ENCODE data around the gene BDKRB1.

BDKRB1 gene

GRCh38 chr14:96217376-96217913, 38.6 kb upstream of the BDKRB1 start:
- ATAC-seq (ENCODE audit: low read depth) (no peak), DNase-seq (ENCODE audit: low spot score) (no peak)
- no peaks in the 10 kb centered on the region for H3K27me3 ChIP-seq (ENCODE audit: insufficient read depth, poor library complexity, severe bottlenecking)
- no peaks in the 10 kb centered on the region for H3K9me3 ChIP-seq (ENCODE audit: severe bottlenecking)
- no peak for TF ChIP-seq CTCF (IDR thresholded peaks at IDR 0.05; ENCODE audit: poor library complexity, severe bottlenecking)
- no peak overlapping the region for H3K27ac ChIP-seq (ENCODE audit: poor library complexity, severe bottlenecking)
- H3K36me3 ChIP-seq (ENCODE audit: low read depth), result no peaks in the 10 kb centered on the region
- peaks cover 10% of the 10 kb centered on the region for H3K4me1 ChIP-seq (ENCODE audit: insufficient read depth, poor library complexity, severe bottlenecking)
- no peak overlapping the region for H3K4me3 ChIP-seq (ENCODE audit: severe bottlenecking)

GRCh38 chr14:96221109-96221650, 34.8 kb upstream of the BDKRB1 start:
- H3K4me1 ChIP-seq (ENCODE audit: insufficient read depth, poor library complexity, severe bottlenecking), result peaks cover 25% of the 10 kb centered on the region
- H3K27me3 ChIP-seq (ENCODE audit: insufficient read depth, poor library complexity, severe bottlenecking), result no peaks in the 10 kb centered on the region
- no peak for DNase-seq (ENCODE audit: low spot score)
- no peak for ATAC-seq (ENCODE audit: low read depth)
- H3K36me3 ChIP-seq (ENCODE audit: low read depth), result peaks cover 3% of the 10 kb centered on the region; the same call in 1 of the 2 replicates
- H3K9me3 ChIP-seq (ENCODE audit: severe bottlenecking), result no peaks in the 10 kb centered on the region
- no peak overlapping the region for H3K4me3 ChIP-seq (ENCODE audit: severe bottlenecking)
- no peak for TF ChIP-seq CTCF (IDR thresholded peaks at IDR 0.05; ENCODE audit: poor library complexity, severe bottlenecking)
- no peak overlapping the region for H3K27ac ChIP-seq (ENCODE audit: poor library complexity, severe bottlenecking)

- Histone ChIP-seq H3K27me3 (ENCODE audit: insufficient read depth, poor library complexity, severe bottlenecking) (no peaks in the 10 kb centered on the region), H3K4me1 (ENCODE audit: insufficient read depth, poor library complexity, severe bottlenecking) (peaks cover 28% of the 10 kb centered on the region), H3K27ac (ENCODE audit: poor library complexity, severe bottlenecking) (no peak overlapping the region), H3K36me3 (ENCODE audit: low read depth) (peaks cover 3% of the 10 kb centered on the region; the same call in 1 of the 2 replicates), H3K9me3 (ENCODE audit: severe bottlenecking) (no peaks in the 10 kb centered on the region), H3K4me3 (ENCODE audit: severe bottlenecking) (no peak overlapping the region)
- ATAC-seq (ENCODE audit: low read depth) (no peak), DNase-seq (ENCODE audit: low spot score) (no peak)
- no peak for TF ChIP-seq CTCF (IDR thresholded peaks at IDR 0.05; ENCODE audit: poor library complexity, severe bottlenecking)
Measured at GRCh38 chr14:96221841-96222240, 34.2 kb upstream of the BDKRB1 start.

GRCh38 chr14:96224480-96225096, 31.4 kb upstream of the BDKRB1 start:
- Histone ChIP-seq H3K27me3 (ENCODE audit: insufficient read depth, poor library complexity, severe bottlenecking) (no peaks in the 10 kb centered on the region), H3K36me3 (ENCODE audit: low read depth) (peaks cover 3% of the 10 kb centered on the region; the same call in 1 of the 2 replicates), H3K9me3 (ENCODE audit: severe bottlenecking) (no peaks in the 10 kb centered on the region), H3K27ac (ENCODE audit: poor library complexity, severe bottlenecking) (peak overlapping the region; percentile 78), H3K4me1 (ENCODE audit: insufficient read depth, poor library complexity, severe bottlenecking) (peaks cover 30% of the 10 kb centered on the region), H3K4me3 (ENCODE audit: severe bottlenecking) (no peak overlapping the region)
- no peak for TF ChIP-seq CTCF (IDR thresholded peaks at IDR 0.05; ENCODE audit: poor library complexity, severe bottlenecking)
- DNase-seq (ENCODE audit: low spot score) (peak; percentile 69), ATAC-seq (ENCODE audit: low read depth) (peak; percentile 48)

- Histone ChIP-seq H3K27me3 (ENCODE audit: insufficient read depth, poor library complexity, severe bottlenecking) (no peaks in the 10 kb centered on the region), H3K9me3 (ENCODE audit: severe bottlenecking) (no peaks in the 10 kb centered on the region), H3K4me3 (ENCODE audit: severe bottlenecking) (no peak overlapping the region), H3K27ac (ENCODE audit: poor library complexity, severe bottlenecking) (peak overlapping the region; percentile 78), H3K36me3 (ENCODE audit: low read depth) (peaks cover 3% of the 10 kb centered on the region; the same call in 1 of the 2 replicates), H3K4me1 (ENCODE audit: insufficient read depth, poor library complexity, severe bottlenecking) (peaks cover 30% of the 10 kb centered on the region)
- no peak for TF ChIP-seq CTCF (IDR thresholded peaks at IDR 0.05; ENCODE audit: poor library complexity, severe bottlenecking)
- no peak for DNase-seq (ENCODE audit: low spot score)
- no peak for ATAC-seq (ENCODE audit: low read depth)
Measured at GRCh38 chr14:96225213-96225612, 30.8 kb upstream of the BDKRB1 start.
